Amniotic stem cell (primary cell): ENCODE data around the gene SLC25A18.

Experiments
- DNase-seq: peaks from one replicate; lab custom pipeline; 2025; lab: John Stamatoyannopoulos, UW

The SLC25A18 gene

GRCh38 chr22:17570851-17571631 lies 7.7 kb downstream of the SLC25A18 start:
- no peak for DNase-seq

DNA sequence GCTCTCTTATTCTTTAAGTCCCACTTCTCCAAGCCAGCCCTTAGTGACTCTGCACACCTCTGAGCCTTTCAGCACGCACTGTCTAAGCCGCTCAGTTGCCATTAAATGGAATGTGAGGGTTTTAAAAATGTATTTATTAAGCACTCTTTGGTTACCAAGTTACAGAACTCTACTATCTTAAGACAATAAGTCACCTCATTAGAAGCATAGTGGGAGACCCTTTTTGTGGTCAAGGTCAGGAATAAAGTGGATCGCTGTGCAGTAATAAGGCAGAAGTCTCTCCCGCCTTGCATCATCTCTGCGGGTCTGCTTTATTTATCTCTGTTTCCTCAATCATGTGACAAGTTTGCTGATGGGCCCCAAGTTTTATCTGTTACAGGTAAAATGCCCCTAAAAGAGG lies 11.9 kb downstream of the SLC25A18 start:
- no peak for DNase-seq

DNA sequence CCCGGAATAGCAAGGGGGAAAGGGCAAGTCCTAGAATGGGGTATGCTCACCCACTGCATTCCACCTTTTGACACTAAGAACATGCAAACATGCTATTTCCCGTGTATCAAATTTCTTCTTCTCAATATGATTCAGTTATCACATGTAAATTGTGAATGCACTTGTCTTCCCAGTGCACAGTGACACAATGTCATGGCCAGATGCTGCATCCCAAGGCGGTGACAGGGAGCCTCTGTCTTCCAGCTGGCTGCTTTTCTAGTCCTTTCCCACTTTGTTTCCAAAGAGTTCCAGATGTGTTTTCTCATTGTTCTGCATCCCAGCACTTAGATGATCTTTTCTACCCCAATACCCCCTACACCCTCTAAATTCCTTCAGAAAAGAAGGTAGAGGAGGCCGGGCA lies 12.4 kb downstream of the SLC25A18 start:
- DNase-seq, result no peak

- no peak for DNase-seq
These were observed 13.2 kb downstream of the SLC25A18 start for GRCh38 chr22:17576470-17576869.

DNA sequence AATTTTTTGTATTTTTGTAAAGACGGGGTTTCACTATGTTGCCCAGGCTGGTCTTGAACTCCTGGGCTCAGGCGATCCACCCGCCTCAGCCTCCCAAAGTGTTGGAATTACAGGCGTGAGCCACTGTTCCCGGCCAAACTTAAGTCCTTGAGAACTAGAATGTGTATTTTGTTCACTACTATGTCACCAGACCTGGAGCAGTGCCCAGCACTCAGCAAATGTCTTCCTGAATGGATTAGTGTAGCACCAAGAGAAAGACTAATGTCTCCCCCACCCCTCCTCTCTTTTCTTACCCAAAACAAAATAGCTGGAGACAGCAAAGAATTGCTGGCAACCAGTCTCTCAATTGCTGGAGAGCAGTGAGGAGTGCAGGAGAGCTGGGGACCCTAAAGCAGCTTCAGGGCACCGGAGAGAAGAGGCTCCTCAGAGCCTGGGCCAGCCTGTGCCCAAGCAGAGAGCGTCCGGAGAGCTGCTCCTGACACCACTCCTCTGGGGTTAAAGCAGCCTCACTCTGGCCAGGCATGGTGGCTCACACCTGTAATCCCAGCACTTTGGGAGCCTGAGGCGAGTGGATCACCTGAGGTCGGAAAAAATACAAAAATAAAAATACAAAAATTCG lies 14.9 kb downstream of the SLC25A18 start:
- no peak for DNase-seq

DNA sequence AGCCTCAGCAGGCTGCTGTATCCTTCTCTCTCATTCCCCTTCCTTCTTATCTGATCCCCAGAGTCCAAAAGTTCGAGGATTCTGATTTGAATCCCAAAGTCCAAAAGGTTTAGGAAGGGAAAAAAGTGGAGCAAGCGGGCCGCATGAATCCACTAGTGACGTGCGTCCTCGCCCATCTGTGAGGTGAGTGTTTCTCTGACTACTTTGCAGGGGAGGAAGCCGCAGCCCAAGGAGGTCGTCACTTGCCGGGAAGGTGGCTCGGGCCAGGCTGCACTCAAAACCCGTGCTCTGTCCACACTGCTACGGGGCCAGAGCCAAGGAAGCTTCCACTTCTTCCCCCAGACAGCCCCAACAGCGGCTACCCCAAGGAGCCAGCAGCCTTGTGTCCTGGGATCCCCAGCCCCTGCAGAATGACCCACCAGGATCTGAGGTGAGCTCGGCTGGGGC lies 16.3 kb downstream of the SLC25A18 start:
- DNase-seq, result no peak

DNA sequence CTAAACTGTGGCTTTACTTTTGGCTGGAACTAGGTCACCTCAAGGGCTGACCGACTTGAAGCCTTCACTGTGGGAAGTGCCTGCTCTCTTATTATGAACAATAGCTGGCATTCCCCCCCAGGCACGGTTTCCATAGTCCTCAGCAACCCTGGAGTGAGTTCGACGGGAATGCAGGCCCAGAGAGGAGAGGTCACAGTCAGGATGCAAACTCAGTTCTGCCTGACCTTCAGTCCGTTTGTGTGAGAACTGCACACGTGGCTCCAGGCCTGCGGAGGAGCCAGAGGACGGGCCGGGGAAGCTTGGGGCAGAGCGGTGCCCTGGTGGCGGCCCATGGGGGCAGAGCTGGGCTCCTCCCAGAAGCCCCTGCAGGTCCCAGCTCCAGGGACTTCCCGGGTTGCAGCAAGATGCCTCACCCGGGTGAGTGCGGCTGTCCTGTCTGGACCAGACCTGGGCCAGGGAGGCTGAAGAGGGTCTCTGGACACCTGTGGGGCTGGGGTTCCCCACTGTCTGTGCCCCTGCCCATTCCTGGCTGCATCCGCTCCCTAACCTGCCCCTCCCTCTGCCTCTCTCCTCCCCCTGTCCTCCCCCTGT lies 17.2 kb downstream of the SLC25A18 start:
- no peak for DNase-seq

- DNase-seq, result no peak
These were observed 17.8 kb downstream of the SLC25A18 start for GRCh38 chr22:17581056-17581455.

DNA sequence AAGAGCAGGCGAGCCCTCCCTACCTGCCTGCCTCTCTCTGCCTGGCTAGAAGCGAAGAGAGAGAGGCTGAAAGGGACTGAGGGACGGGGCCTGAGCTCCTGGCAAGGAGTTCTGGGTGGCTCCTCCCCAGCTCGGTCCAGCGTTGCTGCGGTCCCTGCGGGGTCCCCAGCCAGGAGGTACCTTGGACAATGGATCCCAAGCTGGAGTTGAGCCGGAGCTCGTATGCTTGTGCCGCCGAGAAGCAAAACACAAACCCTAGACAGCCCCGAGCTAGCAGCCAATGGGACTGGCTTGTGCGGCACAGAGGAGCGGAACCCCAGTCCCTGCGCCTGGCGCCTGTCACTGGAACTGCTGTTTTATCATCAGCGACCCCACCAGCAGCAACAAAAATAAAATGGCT lies 18.3 kb downstream of the SLC25A18 start:
- no peak for DNase-seq

DNA sequence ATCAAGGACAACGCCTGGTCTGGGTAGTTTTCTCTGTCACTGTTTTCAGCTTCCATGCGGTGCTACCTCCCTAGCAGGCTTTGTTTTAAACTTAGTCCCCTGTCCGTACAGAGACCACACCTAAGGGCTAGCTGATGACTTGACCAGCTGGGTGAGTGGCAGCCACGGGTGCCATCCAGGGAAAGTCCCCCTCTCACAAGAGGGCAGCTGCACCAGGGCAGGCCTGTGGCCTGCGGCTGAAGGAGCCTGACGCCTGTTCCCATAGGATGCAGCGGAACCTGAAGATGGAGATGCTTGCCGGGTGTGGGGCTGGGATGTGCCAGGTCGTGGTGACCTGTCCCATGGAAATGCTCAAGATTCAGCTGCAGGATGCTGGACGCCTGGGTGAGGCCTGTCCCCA lies 19.9 kb downstream of the SLC25A18 start:
- DNase-seq, result no peak

DNA sequence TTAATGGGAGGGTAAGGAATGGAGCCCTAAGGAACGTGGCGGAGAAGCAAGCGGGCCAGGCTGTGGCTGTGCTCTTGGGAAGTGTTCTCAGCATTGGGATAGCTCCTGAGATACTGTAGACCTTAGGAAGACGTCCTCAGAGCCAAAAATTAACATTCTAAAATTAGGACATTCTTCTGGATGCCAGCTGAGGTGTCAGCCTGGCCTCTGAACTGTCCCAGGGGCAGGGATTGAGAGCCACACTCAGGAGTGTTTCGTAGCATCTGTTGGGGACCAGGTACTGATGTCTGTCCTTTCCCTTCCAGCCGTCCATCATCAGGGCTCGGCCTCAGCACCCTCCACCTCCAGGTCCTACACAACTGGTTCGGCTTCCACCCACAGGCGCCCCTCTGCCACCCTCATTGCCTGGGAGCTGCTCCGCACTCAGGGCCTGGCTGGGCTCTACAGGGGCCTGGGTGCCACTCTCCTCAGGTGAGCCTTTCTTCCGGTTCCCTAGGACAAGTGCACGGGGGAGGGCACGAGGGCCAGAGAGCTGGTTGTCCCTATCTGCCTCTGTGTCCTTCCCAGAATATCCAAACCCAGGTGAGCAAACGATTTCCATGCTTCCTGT lies 23.6 kb downstream of the SLC25A18 start:
- no peak for DNase-seq

DNA sequence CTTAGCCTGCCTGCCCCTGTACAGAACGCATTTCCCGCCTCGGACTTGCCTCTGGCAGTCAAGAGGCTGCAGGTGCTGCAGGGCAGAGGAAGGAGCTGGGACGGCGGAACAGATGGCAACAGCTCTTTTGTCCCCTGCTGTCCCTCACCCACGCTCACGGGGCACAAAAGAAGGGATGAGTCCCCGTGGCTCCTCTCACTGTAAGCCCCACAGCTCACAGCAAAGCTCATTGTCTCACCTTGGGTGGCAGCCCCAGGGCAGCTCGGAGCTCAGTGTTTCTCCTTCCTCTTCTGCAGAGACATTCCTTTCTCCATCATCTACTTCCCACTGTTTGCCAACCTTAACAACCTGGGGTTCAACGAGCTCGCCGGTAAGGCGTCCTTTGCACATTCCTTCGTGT lies 24.3 kb downstream of the SLC25A18 start:
- no peak for DNase-seq

DNA sequence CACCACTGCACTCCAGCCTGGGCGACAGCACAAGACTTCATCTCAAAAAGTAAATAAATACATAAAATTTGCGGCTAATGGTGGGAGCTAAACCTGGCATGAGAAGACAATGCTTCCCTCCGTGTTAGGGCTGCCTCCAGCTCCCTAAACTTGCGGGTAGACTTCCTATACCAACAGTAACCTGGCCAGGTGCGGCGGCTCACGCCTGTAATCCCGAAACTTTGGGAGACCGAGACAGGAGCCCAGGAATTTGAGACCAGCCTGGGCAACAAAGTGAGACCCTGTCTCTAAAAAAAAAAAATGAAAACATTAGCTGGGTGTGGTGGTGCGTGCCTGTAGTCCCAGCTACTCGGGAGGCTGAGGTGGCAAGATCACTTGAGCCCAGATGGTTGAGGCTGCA lies 25.3 kb downstream of the SLC25A18 start:
- DNase-seq, result no peak

DNA sequence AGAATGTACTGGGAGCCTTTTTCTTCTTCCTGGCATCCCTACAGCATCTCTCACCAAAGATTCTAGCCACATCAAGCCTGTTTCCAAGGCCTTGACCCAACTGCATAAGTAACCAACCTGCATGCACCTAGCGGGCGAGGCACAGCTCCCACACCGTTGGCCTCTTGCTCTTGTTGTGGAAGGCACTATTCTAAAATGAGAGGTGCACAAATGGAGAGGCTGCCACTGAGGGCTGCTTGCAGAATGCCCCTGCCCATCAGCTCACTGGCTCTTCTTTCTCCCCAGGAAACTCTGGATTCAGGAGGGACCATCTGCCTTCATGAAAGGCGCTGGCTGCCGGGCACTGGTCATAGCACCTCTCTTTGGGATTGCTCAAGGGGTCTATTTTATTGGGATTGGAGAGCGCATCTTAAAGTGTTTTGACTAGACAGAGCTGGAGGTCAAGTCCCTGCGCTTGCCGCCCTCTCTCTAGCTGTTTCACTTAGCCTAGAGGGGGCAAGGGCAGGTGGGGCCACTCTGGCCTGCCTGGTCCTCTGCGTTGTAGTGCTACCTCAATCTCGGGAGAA lies 26.6 kb downstream of the SLC25A18 start:
- no peak for DNase-seq

DNA sequence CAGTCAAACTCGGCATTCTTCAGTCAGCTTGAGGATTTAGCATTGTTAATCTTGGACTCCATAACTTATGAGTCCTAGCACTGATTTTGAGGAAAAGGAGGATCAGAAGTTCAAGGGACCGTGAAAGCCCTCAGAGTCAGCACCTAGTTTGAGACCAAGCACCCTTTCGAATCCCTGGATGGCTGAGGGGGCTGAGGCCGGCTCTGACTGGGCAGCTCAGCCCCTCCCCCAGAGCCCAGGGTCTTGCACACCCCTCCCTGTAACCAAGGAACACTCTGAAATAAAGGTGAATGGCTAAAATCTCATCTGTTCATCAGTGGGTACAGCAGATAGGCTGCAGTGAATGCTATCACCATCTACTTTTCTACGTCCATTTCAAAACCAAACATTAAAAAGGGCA lies 27.3 kb downstream of the SLC25A18 start:
- DNase-seq, result no peak

DNA sequence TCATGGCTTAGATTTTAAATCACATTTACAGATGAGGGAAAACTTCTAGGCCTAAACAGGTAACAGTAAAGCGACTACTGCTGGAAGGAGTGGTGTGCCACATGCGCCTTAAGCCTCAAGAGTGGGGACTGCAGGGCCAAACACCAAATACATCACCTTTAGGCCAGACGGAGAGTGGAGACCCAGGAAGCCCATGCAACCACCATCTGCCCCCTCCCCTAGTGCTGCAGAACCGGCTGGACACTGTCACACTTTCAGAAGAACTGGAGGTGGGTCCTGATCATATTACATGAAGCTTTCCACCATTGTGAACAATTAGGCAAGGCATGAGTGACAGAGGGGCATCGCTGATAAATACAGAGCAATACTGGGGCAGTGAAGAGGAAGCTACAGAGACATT lies 28.9 kb downstream of the SLC25A18 start:
- DNase-seq, result no peak

DNA sequence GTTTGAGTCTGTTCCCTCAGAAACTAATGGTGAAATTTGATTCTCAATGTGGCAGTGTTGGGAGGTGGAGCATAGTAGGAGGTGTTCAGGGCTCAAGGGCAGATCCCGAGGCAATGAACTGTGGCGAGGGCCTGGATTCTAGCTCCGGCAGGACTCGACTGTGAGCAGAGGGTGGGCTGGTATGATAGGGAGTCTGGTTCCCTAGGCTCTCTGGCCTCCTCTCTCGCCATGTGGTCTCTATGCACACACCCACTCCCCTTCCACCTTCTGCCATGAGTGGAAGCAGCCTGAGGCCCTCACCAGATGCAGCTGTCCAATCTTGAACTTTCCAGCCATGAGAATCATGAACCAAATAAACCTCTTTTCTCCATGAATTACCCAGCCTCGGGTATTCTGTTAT lies 32.9 kb downstream of the SLC25A18 start:
- no peak for DNase-seq

DNA sequence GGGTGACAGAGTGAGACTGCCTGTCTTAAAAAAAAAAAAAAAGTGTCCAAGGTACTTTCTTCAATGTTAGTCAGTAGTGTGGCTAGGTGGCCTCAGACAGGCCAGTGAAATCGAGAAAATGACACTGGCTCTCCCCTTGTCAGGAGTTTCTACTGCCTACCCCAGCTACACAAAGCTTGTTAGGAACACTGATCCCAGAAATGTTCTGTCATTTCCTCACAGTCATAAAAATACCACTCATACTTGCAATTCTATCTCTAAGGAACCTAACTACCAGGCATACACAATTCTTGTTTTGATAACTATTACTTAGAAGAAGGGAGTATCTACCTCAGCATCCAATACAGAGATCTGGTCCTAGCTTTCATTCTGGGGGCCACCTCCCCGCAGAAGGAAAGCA lies 33.9 kb downstream of the SLC25A18 start:
- no peak for DNase-seq

GRCh38 chr22:17598318-17598717 lies 35.0 kb downstream of the SLC25A18 start:
- no peak for DNase-seq

GRCh38 chr22:17601031-17601430 lies 37.7 kb downstream of the SLC25A18 start:
- no peak for DNase-seq

DNA sequence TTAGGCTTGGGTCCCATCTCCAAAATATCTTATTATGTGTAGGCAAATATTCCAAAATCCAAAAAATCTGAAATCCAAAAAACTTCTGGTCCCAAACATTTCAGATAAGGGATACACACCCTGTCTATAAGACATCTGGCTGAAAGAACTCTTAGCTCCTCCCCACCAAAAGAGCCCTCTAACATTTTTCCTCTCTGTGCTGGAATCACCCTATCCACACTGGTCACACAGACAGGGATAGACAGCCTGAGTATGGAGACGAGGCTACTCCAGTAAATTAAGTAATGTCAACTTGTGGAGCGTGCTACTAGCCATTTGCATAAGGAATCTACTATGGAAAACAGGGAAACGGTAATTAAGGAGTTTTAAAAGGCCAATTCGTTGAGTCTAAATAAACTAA lies 40.4 kb downstream of the SLC25A18 start:
- DNase-seq, result no peak

GRCh38 chr22:17606496-17606895 lies 43.2 kb downstream of the SLC25A18 start:
- DNase-seq, result no peak
